ENCODE results near the gene PLGRKT.
"Not testable (repeated sequence)": the region's sequence is repeated elsewhere in the genome, so short reads cannot be mapped to it uniquely, and the experiment has no call there.

Gene PLGRKT, protein sequence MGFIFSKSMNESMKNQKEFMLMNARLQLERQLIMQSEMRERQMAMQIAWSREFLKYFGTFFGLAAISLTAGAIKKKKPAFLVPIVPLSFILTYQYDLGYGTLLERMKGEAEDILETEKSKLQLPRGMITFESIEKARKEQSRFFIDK

DNA sequence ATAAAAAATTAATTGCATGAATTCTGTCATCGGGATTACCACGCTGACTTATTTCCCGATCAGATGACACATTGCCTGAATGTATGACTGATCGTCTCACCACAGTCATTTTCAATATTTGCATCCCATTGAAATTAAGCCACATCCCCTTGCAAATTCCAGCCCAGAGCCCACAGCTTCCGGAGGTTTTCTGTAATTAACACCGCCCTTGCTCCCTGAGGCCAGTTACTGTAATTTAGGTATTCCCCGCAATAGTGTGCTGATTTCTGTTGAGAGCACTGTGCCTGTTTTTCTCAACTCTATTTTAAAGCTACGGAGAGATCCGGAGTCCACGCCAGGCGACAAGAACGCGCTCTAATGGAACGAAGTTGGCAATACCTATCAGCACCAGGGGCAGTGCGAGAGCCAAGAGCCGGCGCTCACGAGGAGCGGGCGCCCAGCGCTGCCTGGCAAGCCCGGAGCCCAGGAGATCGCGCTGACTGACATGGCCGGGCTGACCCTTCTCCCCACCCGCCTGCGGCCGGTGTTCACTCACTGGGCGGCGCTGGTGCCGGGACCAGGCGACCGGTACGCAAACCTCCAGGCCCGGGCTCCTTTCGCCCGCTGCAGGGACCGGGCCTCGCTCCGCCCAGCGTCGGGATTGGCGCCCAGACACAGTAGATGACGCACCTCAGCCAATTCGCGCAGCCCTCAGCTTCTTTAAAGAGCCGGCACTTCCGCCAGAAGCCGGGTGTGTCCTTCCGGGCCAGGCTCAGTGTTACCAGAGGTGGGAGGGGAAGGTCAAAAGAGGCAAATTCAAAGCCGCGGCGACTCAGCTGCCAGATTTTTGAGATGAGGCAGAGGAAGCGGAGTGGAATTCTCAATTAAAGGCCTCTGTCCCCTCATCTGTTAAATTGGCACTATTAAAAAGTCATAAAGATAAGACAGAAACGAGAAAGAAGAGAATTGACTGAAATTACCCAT, at the start of gene PLGRKT:
Gene PLGRKT (minus strand): TSS at position 672 of the 963 bp plus-strand sequence. CDS start 5,948 bp downstream, outside the sequence.
- peak; percentile 98 for DNase-seq (ENCODE audit: low spot score)

DNA sequence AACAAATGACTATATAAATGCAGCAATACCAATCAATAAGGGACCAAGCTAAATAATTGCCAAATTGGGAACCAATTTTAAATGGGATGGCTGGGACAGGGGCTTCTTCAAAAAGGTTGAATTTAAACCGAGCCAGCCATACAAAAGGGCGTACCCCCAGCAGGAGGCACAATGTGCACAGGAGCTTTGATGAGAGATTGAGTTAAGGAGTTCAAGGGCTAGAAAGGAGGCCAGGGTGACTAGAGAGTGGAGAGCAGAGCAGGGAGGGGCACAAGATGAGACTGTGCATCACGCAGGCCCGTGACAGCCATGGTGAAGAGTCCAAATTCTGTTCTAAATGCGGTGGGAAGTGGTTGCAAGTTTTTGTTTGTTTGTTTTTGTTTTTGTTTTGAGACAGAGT, 49.3 kb upstream of the PLGRKT start:
- DNase-seq (ENCODE audit: low spot score): no peak

DNA sequence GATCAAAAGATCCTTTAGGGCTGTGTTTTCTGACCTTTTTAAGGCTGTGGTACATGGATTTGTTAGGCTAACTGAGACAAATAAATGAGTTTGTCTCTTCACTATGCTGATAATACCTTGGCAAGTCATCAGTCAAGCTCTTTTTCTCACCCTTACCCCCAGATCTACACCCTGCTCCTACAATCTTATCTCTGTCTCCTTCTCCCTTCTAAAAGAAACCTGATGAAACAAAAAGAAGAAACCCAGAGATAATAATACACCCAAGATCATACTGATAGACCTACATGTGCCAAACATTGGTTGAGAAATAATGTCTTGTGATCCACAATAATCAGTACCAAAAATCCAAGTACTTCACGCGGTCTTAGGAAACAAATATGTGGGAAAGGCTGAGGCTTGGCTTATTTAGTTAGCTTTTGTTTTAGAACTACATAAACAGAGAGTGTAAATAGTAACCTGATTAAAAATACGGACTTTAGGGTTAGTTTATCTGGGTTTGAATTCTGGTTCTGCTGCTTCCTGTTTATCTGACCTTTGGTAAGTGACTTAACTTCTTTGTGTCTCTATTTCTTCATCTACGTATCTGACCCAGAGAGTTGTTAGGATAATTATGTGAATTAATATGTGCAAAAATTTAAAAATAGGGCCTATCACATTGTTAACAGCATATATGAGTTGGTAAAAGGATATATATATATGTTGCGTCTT, 47.8 kb upstream of the PLGRKT start:
- DNase-seq (ENCODE audit: low spot score): no peak

- no peak for DNase-seq (ENCODE audit: low spot score)
Measured at GRCh38 chr9:5483306-5483705, 45.6 kb upstream of the PLGRKT start.

GRCh38 chr9:5482194-5482593, 44.5 kb upstream of the PLGRKT start:
- DNase-seq (ENCODE audit: low spot score): no peak

DNA sequence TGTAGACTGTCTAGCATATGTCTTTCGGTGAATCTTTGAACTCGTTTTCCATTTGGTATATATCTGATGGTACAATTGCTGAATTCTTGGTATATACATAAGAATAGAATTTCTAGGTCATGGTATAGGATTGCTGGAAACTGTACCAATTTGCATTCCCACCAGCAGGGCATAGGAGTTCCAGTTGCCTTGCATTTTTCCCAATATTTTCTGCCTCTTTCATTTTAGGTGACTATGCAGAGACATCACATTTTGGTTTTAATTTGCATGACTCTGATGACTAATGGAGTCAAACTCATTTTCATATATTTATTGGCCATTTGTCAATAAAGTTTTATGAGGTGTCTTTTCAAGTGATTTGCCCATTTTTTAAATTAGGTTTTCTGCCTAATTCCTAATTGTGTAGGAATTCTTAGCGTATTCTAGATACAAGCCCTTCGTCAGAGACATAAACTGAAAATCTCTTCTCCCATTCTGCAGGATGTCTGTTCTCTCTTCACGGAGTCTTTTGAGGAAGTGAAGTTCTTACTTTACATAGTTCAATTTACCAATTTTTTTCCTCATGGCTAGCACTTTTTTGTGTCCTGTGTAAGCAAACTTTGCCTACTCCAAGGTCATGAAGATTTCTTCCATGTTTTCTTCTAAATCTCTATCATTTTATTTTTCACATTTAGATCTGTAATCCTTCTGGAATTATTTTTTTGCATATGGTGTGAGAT, 43.8 kb upstream of the PLGRKT start:
- DNase-seq (ENCODE audit: low spot score): no peak

DNA sequence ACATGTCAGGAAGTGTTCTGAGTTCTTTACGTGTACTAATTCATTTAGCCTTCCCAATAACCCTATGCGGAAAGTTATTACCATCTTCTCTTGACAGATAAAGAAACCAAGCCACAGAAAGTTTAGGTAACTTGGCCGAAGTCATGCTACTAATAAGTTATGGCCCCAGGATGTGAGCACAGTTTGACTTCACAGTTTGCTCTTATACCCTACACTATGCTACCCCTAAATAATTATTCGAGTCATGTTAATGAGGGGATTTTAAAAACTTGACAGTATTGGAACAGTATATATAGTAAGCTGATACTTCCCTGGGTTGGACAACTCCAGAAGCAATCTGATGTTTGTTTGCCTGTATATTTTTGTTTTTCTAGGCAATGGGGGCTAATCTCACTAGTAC, 43.2 kb upstream of the PLGRKT start:
- DNase-seq (ENCODE audit: low spot score): no peak

- no peak for DNase-seq (ENCODE audit: low spot score)
Measured at GRCh38 chr9:5479994-5480694, 42.4 kb upstream of the PLGRKT start.

- no peak for DNase-seq (ENCODE audit: low spot score)
Measured at GRCh38 chr9:5478206-5478605, 40.5 kb upstream of the PLGRKT start.

DNA sequence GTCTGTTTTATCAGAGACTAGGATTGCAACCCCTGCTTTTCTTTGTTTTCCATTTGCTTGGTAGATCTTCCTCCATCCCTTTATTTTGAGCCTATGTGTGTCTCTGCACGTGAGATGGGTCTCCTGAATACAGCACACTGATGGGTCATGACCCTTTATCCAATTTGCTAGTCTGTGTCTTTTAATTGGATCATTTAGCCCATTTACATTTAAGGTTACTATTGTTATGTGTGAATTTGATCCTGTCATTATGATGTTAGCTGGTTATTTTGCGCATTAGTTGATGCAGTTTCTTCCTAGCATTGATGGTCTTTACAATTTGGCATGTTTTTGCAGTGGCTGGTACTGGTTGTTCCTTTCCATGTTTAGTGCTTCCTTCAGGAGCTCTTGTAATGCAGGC, 37.9 kb upstream of the PLGRKT start:
- not testable (repeated sequence) for DNase-seq (ENCODE audit: low spot score)

- DNase-seq (ENCODE audit: low spot score): no peak
Measured at GRCh38 chr9:5470816-5471215, 33.1 kb upstream of the PLGRKT start.

- no peak for DNase-seq (ENCODE audit: low spot score)
Measured at GRCh38 chr9:5470122-5470521, 32.4 kb upstream of the PLGRKT start.

DNA sequence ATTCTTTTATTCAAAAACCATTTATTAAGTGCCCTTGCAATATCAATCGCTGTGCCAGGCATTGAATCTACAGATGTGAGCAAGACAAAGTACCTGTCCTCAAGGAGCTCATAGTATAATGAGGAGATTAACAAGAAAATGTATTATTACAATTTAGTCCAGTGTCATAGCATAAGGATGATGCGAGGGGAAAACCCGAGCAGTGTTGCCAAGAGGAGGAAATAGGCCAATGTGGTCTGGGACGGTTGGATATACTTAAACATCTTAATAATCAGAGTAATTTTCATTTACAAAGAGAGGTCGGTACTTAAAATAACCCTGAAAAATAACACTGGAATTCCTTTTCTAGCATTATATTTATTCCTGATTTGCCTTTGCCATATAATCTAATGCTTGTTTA, 31.1 kb upstream of the PLGRKT start:
- DNase-seq (ENCODE audit: low spot score): no peak

DNA sequence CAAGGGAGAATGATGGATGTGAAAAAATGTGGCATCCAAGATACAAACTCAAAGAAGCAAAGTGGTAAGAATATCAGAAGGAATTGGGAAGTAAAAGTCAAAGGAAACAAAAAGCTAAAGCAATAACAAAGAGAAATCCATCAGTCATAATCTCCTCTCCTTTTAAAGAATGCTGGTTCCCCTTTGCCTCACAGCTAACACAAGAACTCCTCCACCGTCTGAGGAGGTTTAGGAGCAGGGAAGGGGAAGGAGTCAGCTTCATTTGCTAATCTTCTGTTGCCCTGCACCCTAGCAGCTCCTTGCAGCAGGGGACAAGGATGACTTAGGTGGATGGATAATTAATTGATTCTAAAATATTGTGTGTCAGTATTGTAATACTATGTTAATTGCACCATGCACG, 29.0 kb upstream of the PLGRKT start:
- no peak for DNase-seq (ENCODE audit: low spot score)

GRCh38 chr9:5466005-5466404, 28.3 kb upstream of the PLGRKT start:
- DNase-seq (ENCODE audit: low spot score): no peak

GRCh38 chr9:5464831-5465330, 27.2 kb upstream of the PLGRKT start:
- DNase-seq (ENCODE audit: low spot score): not testable (repeated sequence)

GRCh38 chr9:5460157-5460556, 22.4 kb upstream of the PLGRKT start:
- DNase-seq (ENCODE audit: low spot score): no peak

- no peak for DNase-seq (ENCODE audit: low spot score)
Measured at GRCh38 chr9:5459289-5459829, 21.6 kb upstream of the PLGRKT start.

DNA sequence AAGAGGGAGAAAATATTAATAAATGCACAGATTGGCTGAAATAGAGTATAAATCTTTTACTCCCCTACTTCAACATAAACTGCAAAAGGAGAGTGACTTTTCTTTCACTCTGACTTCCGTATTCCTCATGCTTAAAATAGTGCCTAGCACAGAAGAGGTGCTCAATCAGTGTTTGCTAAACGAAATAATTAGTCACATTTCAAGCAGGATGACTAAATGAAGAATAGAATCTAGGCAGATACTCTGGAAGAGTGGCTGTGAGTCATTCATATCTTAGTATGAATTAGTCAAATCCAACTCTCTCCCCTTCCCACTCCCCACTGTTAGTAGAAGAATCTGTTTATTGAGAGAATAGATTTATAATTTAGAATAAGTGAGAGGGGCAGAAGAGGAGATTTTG, 17.5 kb upstream of the PLGRKT start:
- no peak for DNase-seq (ENCODE audit: low spot score)

DNA sequence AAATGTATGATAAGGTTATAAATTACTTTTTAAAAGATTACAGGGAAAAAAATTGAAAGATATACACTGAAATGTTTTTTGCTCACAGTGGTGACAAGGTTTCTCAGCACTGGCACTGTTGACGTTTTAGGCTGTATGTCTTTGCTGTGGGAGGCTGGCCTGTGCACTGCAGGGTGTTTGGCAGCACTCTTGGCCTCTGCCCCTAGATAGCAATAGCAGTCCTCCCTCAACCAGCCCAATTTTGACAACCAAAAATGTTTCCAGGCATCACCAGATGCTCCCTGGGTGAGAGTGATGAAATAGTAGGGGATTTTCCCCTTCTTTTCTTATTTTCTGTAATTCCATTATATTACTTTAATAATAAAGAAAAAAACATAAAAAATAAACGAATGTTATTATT, 15.9 kb upstream of the PLGRKT start:
- no peak for DNase-seq (ENCODE audit: low spot score)

DNA sequence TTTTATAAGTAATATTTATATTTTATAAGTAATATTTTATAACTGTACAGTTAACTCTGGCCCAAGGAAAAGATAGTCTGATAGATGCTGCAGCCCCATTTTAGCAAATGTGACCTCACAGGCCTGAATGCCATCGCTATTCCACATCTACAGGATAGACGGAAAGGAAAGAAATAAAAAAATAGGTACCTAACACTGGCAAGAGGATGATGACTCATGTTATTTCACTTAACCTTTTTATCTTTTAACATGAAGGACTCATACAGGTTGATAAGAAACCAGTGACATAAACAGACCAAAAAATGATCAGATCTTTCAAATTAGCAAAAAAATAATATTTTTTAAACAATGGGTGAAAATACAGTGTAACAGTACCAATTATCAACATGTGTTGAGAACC, 15.3 kb upstream of the PLGRKT start:
- no peak for DNase-seq (ENCODE audit: low spot score)

Measured in NAMALWA (cell line).